HepG2 (cell line): ENCODE data around the gene SLC35F3. TPM values are rescaled to one million over a fixed set of nuclear protein-coding genes. Genes with fewer than 3 reads are reported as not detected.
"Not testable (repeated sequence)": the region's sequence is repeated elsewhere in the genome, so short reads cannot be mapped to it uniquely, and the experiment has no call there.

Experiments
- CSRNP1 ChIP-seq: sonication (generic); formaldehyde crosslinking; IDR thresholded peaks from 2 replicates; pipeline ENCODE4 v1.8.1; 2023; ENCODE audit warnings: mild to moderate bottlenecking, missing genetic modification reagents
- DMAP1 ChIP-seq: IDR thresholded peaks from 2 replicates; pipeline ENCODE4 v1.6.1; 2016
- DRAP1 ChIP-seq: IDR thresholded peaks from 2 replicates; pipeline ENCODE4 v1.6.1; 2016; ENCODE audit warnings: missing genetic modification reagents, missing compliant biosample characterization
- ELF1 ChIP-seq: sonication (generic); formaldehyde crosslinking; IDR thresholded peaks from 2 replicates; pipeline ENCODE4 v1.4.0; 2020; ENCODE audit warnings: missing genetic modification reagents
- ETV5 ChIP-seq: IDR thresholded peaks from 2 replicates; pipeline ENCODE4 v1.6.1; 2018; ENCODE audit warnings: missing biosample characterization, missing genetic modification reagents, inconsistent platforms, borderline replicate concordance
- GABPB1 ChIP-seq: IDR thresholded peaks from 2 replicates; pipeline ENCODE4 v1.6.1; 2016; ENCODE audit warnings: mild to moderate bottlenecking, missing genetic modification reagents, moderate library complexity, missing compliant biosample characterization
- MXI1 ChIP-seq: IDR thresholded peaks from 3 replicates; pipeline ENCODE4 v1.6.1; 2012; ENCODE audit warnings: low read depth, low read length, inconsistent platforms, borderline replicate concordance
- REPIN1 ChIP-seq: sonication (generic); formaldehyde crosslinking; IDR thresholded peaks from 2 replicates; pipeline ENCODE4 v1.8.0; 2022; ENCODE audit warnings: missing genetic modification reagents, low read depth, mild to moderate bottlenecking, borderline replicate concordance
- ZBTB40 ChIP-seq, 2 experiments: fragments of 450-650 bp in 1 of 2; sonication (generic) in 1 of 2; formaldehyde crosslinking in 1 of 2; IDR thresholded peaks; 2 replicates each; pipeline versions ENCODE4 v1.6.1 to v1.8.0; 2016 to 2022; ENCODE audit warnings: antibody characterized with exemption in 1 of 2, mild to moderate bottlenecking in 1 of 2, missing genetic modification reagents in 1 of 2
- ZFX ChIP-seq: sonication (generic); formaldehyde crosslinking; IDR thresholded peaks from 2 replicates; pipeline ENCODE4 v1.4.0; 2020; ENCODE audit warnings: mild to moderate bottlenecking, low read depth, missing genetic modification reagents, moderate library complexity
- ZNF747 ChIP-seq: sonication (generic); formaldehyde crosslinking; IDR thresholded peaks from 2 replicates; pipeline ENCODE4 v1.8.1; 2023; ENCODE audit warnings: missing genetic modification reagents, mild to moderate bottlenecking, borderline replicate concordance
- polyA plus RNA-seq, 8 experiments: library from polyadenylated mRNA; depleted of rRNA in 3 of 8; stranded (reverse) in 7 of 8; unstranded in 1 of 8; fragments of >200 nt; fragmentation: Illumina TruSeq in 4 of 8; extraction: Trizol in 4 of 8; gene quantifications; 2 replicates each; pipeline versions ENCODE4 v1.2.1 to v1.2.3, GENCODE V29; 2011 to 2016; ENCODE audit warnings: low read depth in 4 of 8, missing spikeins in 1 of 8, mixed read lengths in 1 of 8; ENCODE audit not compliant: insufficient read depth in 1 of 8
- total RNA-seq, 5 experiments: library from RNA; depleted of rRNA; stranded (reverse); fragments of >200 nt; fragmentation: Illumina TruSeq; extraction: Trizol; gene quantifications; 2 replicates each; pipeline ENCODE4 v1.2.3, GENCODE V29; 2016; ENCODE audit warnings: low read depth in 1 of 5
- TF ChIP-seq, protein P1 (sequence below): IDR thresholded peaks from 2 replicates; pipeline ENCODE4 v1.6.1; 2016; ENCODE audit warnings: low read depth
- TF ChIP-seq, protein P2 (sequence below): sonication (generic); formaldehyde crosslinking; IDR thresholded peaks from 2 replicates; pipeline ENCODE4 v1.5.1; 2020; ENCODE audit warnings: missing genetic modification reagents, mild to moderate bottlenecking, borderline replicate concordance

The SLC35F3 gene
- total and polyA plus RNA-seq, 2 of the 13 experiments (the other 11 are each of a cell fraction or from before 2014, with no cell fraction given), result not detected

GRCh38 chr1:234356615-234357269, 452.3 kb downstream of the SLC35F3 start (continued):
- peak; percentile 62 for TF ChIP-seq DRAP1 (CRISPR knock-in tag)
- TF ChIP-seq ZNF747 (CRISPR knock-in tag), result 0 out of 2 replicates have a peak, but pooled peaks have one; percentile 57
- TF ChIP-seq, protein P1, sequence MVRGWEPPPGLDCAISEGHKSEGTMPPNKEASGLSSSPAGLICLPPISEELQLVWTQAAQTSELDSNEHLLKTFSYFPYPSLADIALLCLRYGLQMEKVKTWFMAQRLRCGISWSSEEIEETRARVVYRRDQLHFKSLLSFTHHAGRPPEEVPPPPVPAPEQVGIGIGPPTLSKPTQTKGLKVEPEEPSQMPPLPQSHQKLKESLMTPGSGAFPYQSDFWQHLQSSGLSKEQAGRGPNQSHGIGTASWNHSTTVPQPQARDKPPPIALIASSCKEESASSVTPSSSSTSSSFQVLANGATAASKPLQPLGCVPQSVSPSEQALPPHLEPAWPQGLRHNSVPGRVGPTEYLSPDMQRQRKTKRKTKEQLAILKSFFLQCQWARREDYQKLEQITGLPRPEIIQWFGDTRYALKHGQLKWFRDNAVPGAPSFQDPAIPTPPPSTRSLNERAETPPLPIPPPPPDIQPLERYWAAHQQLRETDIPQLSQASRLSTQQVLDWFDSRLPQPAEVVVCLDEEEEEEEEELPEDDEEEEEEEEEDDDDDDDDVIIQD (CRISPR knock-in tag), result 0 out of 2 replicates have a peak, but pooled peaks have one; percentile 19
- peak; percentile 68; the same call in 1 of the 2 replicates for TF ChIP-seq ETV5 (CRISPR knock-in tag)
- TF ChIP-seq MXI1, result peak; percentile 41; the same call in 1 of the 3 replicates
- peak; percentile 90 for TF ChIP-seq ELF1 (CRISPR knock-in tag)
- peak; percentile 47; the same call in 1 of the 2 replicates for TF ChIP-seq DMAP1
- TF ChIP-seq CSRNP1 (CRISPR knock-in tag), result 0 out of 2 replicates have a peak, but pooled peaks have one; percentile 54
- peak; percentile 66; the same call in 1 of the 2 replicates for TF ChIP-seq ZFX
- TF ChIP-seq ZBTB40 (IDR thresholded peaks at IDR 0.05), result not testable (repeated sequence)
- peak; percentile 62; the same call in 1 of the 2 replicates for TF ChIP-seq ZBTB40 (CRISPR knock-in tag; IDR thresholded peaks at IDR 0.05)
- TF ChIP-seq REPIN1, result peak; percentile 56; the same call in 1 of the 2 replicates
- TF ChIP-seq GABPB1, result peak; percentile 90
- TF ChIP-seq, protein P2, sequence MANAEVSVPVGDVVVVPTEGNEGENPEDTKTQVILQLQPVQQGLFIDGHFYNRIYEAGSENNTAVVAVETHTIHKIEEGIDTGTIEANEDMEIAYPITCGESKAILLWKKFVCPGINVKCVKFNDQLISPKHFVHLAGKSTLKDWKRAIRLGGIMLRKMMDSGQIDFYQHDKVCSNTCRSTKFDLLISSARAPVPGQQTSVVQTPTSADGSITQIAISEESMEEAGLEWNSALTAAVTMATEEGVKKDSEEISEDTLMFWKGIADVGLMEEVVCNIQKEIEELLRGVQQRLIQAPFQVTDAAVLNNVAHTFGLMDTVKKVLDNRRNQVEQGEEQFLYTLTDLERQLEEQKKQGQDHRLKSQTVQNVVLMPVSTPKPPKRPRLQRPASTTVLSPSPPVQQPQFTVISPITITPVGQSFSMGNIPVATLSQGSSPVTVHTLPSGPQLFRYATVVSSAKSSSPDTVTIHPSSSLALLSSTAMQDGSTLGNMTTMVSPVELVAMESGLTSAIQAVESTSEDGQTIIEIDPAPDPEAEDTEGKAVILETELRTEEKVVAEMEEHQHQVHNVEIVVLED (CRISPR knock-in tag), result peak; percentile 18; the same call in 1 of the 2 replicates
